Suppressor macrophage (primary cell): ENCODE measurements around the gene CYP4B1.
"Not testable (repeated sequence)": the region's sequence is repeated elsewhere in the genome, so short reads cannot be mapped to it uniquely, and the experiment has no call there.

ENCODE experiments used
- DNase-seq, 4 experiments: peaks; one replicate each; pipeline ENCODE4 v3.0.0-alpha.2; 2020 to 2022
- total RNA-seq, 17 experiments: gene quantifications; one replicate each; lab custom pipeline; 2026; ENCODE audit warnings: mixed read lengths in 6 of 17, inconsistent platforms in 3 of 17; lab: John Stamatoyannopoulos, UW

The CYP4B1 gene
- 0 to 1.8 (median 0) reads per million in 17 experiments for total RNA-seq

DNA sequence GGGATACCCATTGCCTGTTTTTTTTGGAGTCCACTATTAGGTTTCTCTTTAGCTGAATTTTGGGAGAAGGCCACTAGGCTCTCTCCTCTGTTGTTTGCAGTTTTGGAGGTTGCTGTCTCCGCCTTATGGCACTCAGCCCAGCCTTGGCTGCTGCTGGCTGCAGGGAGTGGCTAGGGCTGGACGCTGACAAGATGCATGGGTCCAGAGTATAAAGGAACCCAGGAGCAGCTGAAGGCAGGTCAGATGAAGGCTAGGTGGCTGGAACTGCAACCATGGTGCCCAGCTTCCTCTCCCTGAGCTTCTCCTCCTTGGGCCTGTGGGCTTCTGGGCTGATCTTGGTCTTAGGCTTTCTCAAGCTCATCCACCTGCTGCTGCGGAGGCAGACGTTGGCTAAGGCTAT lies at the start of gene CYP4B1:
Gene CYP4B1 (plus strand): TSS at position 237 of the 400 bp plus-strand sequence. CDS start 36 bp downstream, at position 273.
- DNase-seq, result no peak

DNA sequence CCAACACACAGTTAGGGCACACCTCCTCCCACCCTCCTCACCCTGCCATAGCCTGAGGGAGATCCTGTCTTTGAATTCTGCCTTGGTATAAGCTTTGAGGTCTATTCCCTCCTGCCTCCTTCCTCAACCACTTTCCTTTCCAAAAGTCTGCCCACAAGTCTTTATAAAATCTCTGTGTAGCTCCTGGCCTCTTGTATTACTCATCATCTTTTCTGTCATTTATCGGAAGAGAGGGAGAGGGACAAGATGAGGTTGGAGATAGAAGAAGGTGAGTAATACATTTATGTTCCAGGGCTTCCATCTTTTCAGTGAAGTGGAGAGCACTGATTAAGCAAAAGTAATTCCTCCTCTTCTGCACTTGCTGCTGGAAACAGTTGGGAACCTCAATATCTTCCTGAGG lies 49.4 kb upstream of the CYP4B1 start:
- DNase-seq, result no peak

DNA sequence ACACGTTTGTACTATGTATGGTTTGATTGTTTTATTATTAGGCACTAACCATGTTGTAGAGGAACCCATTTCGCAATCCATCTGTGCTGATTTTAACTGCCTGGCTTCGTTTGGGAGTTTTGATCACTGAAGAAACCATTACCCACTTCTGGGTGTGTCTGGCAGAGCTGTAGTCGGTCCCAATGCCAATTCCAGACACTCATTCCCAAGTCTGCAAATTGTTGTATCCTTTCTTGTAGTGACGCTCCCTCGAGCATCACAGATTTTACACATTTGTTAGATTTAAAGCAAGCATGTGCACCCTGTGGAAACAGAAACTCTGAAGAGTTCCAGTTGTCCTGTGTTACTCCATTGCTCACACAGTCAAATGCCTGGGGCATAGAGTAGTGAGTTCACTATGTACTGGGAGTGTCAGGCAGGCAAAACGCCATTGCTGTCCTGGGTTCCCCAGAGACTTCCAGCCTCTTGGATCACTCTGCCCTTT lies 48.9 kb upstream of the CYP4B1 start:
- no peak for DNase-seq

DNA sequence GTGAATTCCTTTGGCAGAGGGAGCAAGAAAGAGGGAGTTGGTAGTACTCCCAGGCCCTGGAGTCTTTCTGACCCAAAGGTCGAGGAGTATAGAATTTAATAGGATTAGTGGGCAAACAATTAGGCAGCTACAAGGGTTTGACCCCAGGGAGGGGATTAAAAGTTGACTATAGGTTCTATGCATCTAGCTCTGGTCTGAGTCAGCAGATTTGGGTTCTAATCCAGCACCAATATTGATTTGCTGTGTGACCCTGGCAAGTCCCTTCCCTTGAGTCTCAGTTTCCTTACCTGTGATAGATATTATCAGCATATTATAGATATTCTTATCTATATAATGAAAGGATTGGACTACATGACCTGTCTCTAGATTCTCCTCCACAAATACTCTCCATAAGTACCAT lies 44.9 kb upstream of the CYP4B1 start:
- DNase-seq, result no peak

DNA sequence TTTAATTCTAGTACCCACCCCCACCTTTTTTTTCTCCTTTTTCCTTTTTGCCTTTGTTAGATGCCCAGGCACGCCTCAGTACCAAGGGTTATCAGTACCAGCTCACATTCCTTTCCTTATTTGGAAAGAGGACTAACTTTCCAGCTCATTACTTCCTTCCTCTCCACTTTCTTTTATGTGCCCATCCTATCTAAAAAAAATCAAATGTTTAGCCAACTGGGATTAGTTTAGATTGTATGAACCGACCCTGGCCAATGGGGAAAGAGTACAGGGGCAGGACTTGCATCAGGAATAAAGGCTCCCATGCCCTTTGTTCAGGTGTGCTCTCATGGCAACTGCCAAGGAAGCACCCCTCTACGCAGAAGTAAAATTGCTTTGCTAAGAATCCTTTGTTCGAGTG lies 44.1 kb upstream of the CYP4B1 start:
- DNase-seq, result not testable (repeated sequence)

DNA sequence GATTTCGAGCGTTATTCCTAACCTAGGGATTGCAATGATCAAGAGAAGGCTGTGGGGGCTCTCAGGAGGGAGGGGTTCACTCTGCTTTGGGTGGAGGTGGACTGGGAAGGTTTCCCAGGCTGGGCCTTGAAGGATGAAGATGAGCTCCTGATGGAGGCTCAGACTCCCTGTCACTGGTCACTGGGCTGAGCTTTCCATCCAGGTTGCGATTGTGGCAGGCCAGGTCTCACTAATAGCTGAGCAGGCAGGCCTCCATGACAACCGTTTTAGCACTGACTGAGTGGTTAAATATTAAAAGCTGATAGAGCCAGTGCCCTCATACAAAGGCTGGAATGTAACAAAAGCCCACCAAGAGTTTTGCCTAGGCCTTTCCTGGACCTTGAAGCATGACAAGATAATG lies 43.7 kb upstream of the CYP4B1 start:
- DNase-seq, result no peak

DNA sequence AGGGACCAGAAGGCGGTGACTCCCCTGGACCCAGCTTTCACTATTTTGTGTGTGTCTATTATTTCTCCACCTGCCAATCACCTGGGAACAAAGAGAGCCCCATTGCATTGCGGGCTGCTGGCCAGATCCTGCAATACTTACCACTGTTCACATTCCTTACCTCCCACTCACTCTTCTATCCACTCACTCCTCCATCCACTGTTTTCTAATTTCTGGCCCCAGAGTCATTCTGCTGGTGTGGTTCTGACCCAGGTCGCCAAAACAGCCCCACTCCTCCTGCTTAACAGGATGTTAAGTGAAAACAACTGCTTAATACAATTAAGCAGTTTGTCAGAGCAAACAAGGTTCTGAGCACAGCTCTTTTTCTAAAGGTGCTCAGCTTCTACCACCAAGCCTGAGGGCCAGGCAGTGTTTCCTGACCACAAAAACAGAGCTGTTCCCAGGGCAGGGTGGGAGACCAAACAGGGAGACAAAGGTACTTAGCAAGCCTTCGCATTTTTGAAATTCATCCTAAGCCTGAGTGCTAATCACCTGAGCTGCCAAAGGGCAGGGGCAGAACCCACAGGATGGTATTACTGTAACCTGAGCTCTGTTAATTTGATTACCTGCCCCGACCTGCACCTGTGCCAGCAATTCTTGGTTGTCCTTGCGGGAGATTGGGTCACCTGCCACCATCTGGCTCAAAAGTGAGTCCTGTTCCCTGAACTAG lies 41.4 kb upstream of the CYP4B1 start:
- no peak for DNase-seq

DNA sequence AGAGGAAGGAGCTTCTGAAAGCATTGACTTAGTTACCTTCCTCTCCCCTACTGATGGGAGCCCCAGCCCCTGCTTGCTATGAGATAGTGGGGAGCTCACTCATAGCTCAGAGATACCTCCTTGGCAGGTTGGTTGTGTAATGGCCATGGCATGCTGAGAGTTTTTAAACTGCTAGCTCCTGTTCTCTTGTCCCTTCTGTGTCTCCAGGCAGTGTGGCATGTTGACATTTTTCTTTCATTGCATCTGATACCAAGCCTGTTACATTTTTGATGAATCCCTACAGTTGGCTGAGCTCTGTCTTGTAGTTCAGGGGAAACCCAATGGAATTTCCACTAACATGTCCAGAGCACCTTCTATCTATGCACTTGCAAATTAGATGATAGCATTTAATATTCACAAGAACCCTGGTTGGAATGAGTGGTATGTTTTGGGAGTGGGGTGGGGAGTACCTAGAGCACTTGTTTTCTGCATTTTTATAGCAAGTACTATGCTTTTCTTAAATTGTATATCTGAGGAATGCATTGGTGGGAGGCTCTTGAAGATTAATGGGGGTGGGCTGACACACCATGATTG lies 40.8 kb upstream of the CYP4B1 start:
- no peak for DNase-seq

DNA sequence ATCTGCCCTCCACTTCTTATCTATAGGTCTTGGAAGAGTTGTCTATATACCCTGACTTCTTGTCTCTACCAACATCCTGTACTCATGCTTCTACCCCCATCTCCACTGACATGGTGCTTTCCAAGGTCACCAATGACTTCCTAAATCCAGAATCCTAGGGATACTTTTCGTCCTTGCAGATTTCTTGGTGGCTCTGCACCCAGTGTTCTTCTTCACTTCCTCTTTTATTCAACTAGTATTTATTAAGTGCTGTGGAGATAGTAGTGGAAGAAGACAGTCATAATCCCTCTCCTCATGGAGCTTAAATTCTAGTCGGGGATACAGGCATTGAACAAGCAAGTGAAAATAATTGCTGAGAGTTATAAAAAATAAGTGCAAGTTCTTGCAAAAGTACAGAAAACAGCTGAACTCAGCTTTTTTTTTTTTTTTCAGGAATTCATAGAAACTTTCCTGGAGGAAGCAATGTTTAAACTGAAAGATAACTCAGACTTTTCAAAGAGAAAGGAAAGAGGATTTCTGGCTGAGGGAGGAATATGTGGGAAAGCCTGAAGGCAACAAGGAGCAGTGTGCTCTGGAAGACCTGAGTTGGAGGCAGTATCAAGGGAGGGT lies 38.2 kb upstream of the CYP4B1 start:
- peak in 1 of 4 experiments; percentile 2 for DNase-seq

DNA sequence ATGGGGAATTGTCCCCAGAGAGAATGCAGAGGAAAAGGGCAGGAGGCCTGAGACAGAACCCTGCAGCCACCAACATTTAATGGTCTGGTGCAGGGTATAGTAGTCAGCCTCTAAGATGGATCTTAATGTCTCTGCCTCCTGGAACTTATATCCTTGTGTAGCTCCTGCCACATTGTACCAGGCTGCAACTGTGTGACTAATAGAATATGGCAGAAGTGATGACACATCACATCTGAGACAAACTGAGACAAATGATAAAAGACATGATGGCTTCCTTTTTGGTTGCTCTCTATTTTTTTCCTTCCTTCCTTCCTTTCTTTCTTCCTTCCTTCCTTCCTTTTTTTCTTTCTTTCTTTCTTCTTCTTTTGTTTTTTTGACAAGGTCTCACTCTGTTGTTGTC lies 37.1 kb upstream of the CYP4B1 start:
- DNase-seq, result no peak

DNA sequence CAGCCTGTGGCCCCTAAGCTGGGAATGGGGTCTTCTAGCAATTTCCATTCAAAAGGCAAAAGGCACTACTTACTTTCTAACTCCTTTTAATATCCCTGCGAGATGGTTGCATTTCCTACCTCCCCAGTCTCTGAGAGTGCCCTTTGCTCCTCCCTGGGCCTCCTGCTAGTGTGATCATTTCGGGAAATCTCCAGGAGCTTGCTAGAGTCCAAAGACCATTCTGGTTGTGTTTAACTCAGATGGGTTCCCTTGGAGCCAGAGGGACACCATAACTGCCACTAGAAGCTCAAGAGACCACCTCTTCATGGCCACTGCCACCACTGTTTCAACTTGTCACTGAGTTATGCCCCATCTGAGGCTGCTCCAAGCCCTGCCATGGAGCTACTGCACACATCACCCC lies 34.4 kb upstream of the CYP4B1 start:
- DNase-seq, result no peak

DNA sequence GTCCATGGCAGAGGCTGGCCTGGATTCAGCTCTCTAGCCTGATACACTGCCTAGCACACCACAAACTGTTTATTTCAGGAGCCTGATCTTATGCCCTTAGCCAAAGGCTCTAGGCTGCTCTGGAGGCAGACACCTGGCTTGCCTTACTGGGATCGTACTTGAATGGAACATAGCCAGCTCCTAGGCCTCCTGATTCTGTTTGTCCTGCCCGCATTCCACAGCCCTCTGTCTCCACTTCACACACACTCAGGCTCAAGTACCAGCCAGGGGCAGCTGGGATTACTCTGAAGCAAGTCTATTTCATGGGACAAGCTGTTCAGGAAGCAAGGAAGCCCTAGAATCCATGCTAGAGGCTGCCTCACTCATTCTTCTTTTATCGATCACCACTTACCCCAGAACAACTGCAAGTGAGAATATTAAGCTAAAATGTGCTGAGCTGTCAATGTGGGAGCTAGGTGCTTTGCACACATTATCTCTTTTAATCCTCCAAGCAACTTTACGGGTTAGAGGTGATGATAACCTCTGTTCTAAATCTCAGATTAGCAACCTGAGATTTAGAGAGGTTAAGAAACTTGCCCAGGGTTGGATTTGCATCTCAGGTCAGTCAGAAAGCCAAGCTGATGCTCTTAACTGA lies 31.1 kb upstream of the CYP4B1 start:
- no peak for DNase-seq

DNA sequence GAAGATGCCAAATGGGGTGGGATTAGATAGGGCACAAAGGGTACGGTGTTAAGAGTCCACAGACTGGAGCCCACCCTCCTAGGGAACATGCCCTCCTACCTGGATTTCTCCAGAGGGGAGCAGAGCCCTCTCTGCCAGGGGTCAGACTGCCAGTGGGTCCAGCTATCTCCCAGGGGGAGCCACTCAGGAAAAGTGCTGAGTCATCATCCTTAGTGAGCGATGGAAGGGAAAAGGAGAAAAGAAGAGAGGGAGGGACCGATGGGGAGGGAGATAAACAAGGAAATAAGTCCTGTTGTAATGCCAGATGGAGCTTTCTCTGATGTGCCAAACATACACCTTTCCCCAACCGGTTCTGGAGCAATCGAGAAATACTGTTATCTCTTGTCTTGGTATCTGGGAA lies 30.4 kb upstream of the CYP4B1 start:
- DNase-seq, result no peak

DNA sequence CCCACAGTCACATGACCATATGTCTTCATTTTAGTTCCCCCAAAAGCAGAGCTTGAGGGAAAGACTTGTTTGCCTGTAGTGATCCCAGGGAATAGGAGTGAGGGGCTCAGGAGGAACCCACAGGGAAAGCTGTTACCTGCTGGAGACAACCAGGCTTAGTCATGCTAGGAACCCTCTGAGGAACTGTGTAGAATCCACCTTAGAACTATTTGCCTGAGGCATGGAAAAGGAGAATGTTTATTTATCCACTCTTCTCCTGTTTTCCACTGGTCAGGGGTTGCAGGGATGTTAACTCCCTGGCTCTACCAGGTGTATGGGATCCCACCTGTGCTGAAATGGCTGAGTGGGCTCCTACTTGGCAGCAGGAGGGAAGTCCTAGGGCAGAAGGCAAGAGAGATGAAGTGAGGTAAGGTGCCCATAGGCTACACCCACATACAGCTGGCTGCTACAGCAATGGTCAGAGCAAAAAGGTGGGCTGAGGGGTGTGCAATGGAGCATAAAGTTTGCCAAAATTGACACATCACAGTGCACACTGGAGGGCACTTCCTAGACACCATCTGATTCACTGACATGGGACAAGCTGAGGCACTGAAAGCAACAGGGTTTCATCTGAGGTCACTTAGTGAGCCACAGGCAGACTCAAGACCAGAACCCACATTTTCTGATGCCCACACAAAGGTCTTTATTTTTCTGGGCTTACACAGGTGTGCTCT lies 29.7 kb upstream of the CYP4B1 start:
- no peak for DNase-seq

DNA sequence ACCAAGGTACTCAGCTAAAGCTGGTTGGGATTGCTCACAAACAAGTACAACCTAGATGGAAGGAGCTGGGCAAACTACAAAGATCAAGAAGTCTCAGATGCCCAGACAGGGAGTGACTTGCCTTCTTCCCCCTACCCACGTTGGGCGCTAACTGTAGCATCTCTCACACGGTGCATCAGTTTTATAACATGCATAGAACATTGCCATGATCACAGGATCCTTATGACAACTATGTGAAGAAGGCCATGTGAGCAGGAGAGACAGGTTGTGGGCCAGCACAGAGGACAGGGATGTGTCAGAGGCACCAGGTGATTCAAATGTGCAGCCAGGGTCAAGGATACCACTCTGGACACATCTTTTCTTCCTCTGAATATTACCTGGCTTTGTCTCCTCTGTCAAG lies 28.3 kb upstream of the CYP4B1 start:
- no peak for DNase-seq

DNA sequence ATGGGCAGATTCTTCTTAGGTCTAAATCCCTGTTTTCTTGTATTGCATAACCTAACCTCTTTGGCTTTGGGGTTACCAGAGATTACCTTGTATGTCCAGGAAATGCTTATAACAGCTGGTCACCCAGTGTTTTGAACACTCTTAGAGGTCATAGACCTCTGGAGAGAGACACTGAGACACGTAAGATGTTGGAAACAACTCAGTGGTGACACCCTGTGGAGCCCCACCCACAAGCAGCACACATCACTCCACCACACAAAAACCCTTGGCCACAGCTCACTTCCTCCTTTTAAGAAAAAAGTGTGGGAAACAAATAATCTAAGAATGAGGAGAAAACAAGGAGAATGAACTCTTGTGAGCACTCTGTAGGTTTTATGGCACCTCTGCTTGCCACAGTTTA lies 26.3 kb upstream of the CYP4B1 start:
- peak in 2 of 4 experiments; percentile 7 to 22 for DNase-seq

DNA sequence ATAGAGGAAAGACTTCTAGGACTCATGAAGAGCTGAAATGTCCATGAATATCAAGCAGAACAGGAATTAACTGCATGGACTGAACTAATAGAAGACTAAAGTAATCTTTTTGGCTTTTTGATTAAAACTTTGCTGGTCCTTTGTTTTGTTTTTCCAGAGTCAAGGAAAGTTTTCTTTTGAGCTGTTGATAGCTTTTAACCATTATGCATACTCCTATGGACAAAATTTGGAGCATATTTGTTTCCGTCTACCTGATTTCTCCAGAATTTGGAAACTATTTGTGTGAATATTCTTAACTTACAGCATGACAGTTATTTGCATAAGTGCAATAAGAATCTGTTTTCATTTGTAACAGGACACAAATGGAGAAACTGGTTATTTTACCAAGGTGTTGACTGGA lies 24.5 kb upstream of the CYP4B1 start:
- no peak for DNase-seq

DNA sequence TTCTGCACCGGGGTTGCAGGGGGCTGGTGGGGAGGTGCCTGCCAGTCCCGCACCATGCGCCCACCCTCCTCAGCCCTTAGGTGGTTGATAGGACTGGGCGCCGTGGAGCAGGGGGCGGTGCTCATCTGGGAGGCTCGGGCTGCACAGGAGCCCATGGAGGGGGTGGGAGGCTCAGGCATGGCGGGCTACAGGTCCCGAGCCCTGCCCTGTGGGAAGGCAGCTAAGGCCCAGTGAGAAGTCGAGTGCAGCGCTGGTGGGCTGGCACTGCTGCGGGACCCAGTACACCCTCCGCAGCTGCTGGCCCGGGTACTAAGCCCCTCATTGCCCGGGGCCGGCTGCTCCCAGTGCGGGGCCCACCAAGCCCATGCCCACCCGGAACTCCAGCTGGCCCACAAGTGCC lies 20.4 kb upstream of the CYP4B1 start:
- not testable (repeated sequence) for DNase-seq

DNA sequence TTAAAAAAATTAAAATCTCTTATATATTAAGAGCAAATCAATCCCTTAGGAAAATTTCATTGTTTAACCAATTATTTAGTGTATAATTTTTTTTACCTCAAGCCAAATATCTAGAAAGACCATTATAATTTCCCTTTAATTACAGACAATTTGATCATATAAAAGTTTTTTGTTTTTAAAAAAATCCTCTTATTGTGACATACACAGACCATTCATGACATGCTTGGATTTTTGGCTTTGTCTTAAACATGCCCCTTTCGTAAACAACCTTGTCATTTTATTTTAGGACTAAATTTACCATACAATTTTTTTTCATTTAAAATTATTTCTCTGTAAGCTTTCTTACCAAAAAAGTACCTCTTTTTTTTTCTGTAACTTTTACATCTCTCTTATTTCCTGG lies 14.2 kb upstream of the CYP4B1 start:
- DNase-seq, result no peak

DNA sequence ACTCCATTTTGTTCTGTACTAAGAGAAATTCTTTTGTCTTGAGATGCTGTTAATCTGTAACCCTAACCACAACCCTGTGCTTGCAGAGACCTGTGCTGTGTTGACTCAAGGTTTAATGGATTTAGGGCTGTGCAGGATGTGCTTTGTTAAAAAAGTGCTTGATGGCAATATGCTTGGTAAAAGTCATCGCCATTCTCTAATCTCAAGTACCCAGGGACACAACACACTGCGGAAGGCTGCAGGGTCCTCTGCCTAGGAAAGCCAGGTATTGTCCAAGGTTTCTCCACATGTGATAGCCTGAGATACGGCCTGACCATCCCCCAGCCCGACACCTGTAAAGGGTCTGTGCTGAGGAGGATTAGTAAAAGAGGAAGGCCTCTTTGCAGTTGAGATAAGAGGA lies 10.2 kb upstream of the CYP4B1 start:
- DNase-seq, result not testable (repeated sequence)

DNA sequence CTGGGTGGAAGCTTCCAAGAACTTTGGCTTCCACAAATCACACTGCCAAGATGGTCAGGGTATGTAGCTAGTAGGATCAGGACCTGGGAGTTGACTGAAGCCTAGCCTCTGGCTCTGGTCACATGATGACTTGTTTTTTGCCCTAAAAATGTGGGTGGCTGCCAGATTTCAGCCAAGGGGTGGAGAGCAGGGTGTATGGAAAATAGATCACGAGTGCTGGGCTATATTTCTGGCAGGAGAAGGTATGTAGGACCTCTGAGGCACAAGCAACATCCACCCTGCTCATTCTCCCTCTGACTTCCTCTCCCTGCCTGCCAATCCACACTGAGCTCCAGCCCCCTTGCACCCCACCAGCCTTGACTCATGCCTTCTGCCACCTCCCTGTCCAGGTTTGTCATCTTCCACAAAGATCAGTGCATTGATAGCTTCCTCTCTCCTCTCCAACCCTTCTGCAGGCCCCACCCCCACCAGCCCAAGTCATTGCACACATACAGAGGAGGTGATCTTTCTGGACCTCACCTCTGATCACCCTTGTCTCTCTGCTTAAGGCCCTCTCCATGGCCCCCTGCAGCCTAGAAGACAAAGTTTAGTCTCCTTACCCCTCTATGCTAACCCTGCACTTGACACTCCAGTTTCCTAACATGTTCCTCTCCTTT lies 8.3 kb upstream of the CYP4B1 start:
- no peak for DNase-seq

DNA sequence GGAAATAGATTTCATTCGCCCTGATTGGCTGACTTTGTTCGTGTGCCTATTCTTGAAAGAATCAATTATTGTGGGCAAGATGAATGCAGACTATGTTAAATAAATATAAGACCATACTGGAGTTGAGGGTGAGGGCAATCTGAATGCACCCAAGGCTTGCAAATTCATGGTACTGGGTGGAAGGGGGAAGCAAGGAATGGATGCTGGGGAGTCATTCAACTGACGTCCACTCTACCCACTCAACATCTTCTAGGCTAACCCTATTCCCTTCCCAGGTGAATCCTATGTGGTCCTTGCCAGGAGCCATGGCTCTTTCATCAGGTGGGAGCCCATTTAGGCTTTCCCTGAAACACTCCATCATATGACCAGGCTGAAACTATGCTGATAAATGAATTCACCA lies 5.7 kb upstream of the CYP4B1 start:
- no peak for DNase-seq
